Prostate gland (tissue), 2 donors: ENCODE measurements around the gene JAKMIP3. TPM values are rescaled to one million over a fixed set of nuclear protein-coding genes. Genes with fewer than 3 reads are reported as not detected.

Experiments
- DNase-seq: peaks from one replicate; pipeline ENCODE4 v3.0.0-alpha.2; 2019; ENCODE audit warnings: low spot score
- H3K27ac ChIP-seq, 2 donors: fragments of 200-600 bp; sonication (generic); 2 replicates each; pipeline ENCODE4 v1.5.1; 2017 to 2019
- H3K27me3 ChIP-seq: fragments of 200-600 bp; sonication (generic); replicated peaks from 2 replicates; pipeline ENCODE4 v1.5.1; 2019; ENCODE audit not compliant: insufficient read depth
- H3K36me3 ChIP-seq, 2 donors: fragments of 200-600 bp; sonication (generic); 1 replicate in 1 of 2; 2 replicates in 1 of 2; pipeline versions ENCODE4 v1.5.1 to v1.8.1; 2017 to 2019
- H3K4me1 ChIP-seq: fragments of 200-600 bp; sonication (generic); replicated peaks from 2 replicates; pipeline ENCODE4 v1.5.1; 2019
- H3K4me3 ChIP-seq, 2 donors: fragments of 200-600 bp; sonication (generic); 2 replicates each; pipeline ENCODE4 v1.5.1; 2017 to 2019
- H3K9me3 ChIP-seq: fragments of 200-600 bp; sonication (generic); 2 replicates; pipeline ENCODE4 v1.5.1; 2017
- POLR2A ChIP-seq: fragments of 450-650 bp; IDR thresholded peaks from one replicate; pipeline ENCODE4 v1.6.1; 2016; ENCODE audit warnings: antibody characterized with exemption, mild to moderate bottlenecking
- POLR2AphosphoS5 ChIP-seq: sonication (generic); formaldehyde crosslinking; IDR thresholded peaks from one replicate; pipeline ENCODE4 v1.6.1; 2017; ENCODE audit warnings: antibody characterized with exemption
- WGBS: methylation state at CpG from one replicate; pipeline ENCODE4 v1.1.5; 2018; 5-methylcytosine and 5-hydroxymethylcytosine counted together
- intact Hi-C: fragments of 100-400 bp; cut with DNase I; formaldehyde crosslinking; loops from one replicate; pipeline ENCODE4 v1.14.2; 2022
- total RNA-seq, 2 donors: library from RNA; depleted of rRNA; stranded (reverse); fragments of >200 nt; gene quantifications; one replicate each; pipeline ENCODE4 v1.1.0, GENCODE V29; 2016
- TF ChIP-seq, protein P1 (sequence below), 4 experiments: fragments of 200-600 bp in 2 of 4; fragments of 450-650 bp in 2 of 4; sonication (generic) in 2 of 4; IDR thresholded peaks; 1 replicate in 3 of 4; 2 replicates in 1 of 4; pipeline ENCODE4 v1.5.1; 2016 to 2019; ENCODE audit warnings: antibody characterized with exemption in 4 of 4, mild to moderate bottlenecking in 2 of 4, moderate library complexity in 2 of 4

The JAKMIP3 gene
- total RNA-seq, 2 donors from 2014 or later: 2.6 to 3.4 TPM

DNA sequence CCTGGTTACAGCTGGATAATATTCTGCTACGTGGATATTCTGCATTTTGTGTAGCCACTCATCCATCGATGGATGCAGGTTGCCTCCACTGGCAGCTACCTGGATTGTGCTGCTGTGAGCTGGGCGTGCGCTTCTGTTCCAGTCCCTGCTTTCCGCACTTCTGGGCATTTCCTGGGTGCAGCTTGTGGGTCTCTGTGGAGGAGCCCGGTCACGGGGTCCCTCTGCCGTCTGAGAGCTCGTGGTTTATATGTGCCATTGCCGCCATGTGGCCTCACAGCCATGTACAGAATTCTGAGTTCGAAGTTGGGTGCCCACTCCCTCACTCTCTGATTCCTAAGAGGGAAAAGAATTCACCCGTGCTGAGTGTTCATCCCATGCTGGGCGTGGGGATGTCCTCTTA lies 38.3 kb downstream of the JAKMIP3 start:
- intact Hi-C loops: no loop called here
- no peaks in the 10 kb centered on the region for H3K36me3 ChIP-seq
- H3K27me3 ChIP-seq: no peaks in the 10 kb centered on the region
- no peak for TF ChIP-seq POLR2AphosphoS5
- no peak for TF ChIP-seq POLR2A
- no peak overlapping the region for H3K4me3 ChIP-seq
- WGBS: 86% methylated on average over 13 of the region's 13 CpGs
- no peaks in the 10 kb centered on the region for H3K9me3 ChIP-seq
- DNase-seq: no peak
- H3K4me1 ChIP-seq: no peaks in the 10 kb centered on the region
- H3K27ac ChIP-seq: no peak overlapping the region

DNA sequence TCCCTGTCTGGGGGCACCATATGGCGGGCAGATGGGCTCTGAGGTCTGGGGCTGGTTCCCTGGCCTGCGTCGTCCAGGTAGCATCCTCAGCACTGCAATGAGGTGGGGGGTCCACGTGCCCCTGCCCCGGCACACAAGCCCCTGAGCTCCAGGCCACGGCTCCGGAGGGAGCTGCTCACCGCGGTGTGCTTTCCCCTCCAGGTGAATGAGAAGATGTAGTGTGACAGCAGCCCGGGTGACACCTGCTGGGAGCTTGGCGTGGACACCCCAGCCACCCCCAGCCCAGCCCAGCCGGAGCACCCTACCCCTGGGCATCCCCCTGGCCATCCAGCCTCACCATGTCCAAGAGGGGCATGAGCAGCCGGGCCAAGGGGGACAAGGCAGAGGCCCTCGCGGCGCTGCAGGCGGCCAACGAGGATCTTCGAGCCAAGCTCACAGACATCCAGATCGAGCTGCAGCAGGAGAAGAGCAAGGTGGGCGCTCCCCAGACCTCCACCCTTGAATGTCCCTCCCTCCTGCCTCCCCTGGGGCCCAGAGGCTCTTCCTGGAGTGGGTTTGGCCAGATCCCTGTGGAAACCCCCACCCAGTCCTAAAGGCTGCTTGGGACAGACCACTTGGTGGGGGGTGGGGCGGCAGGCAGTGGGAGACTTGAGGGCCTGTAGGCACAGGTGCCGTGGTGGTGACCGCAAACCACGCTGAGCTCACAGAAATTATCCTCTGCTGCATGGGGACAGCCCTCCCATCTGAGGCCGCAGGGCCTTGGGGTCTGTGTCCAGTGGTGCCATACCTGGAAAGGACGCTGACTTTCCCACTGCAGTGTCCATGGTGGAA lies 38.9 kb downstream of the JAKMIP3 start:
- intact Hi-C loops: no loop called here
- Histone ChIP-seq H3K9me3 (no peaks in the 10 kb centered on the region), H3K4me3 (no peak overlapping the region), H3K36me3 (no peaks in the 10 kb centered on the region), H3K4me1 (no peaks in the 10 kb centered on the region), H3K27ac (no peak overlapping the region), H3K27me3 (no peaks in the 10 kb centered on the region)
- DNase-seq: no peak
- WGBS: 88% methylated on average over 26 of the region's 27 CpGs
- TF ChIP-seq POLR2A (no peak), POLR2AphosphoS5 (no peak)
- TF ChIP-seq, protein P1, sequence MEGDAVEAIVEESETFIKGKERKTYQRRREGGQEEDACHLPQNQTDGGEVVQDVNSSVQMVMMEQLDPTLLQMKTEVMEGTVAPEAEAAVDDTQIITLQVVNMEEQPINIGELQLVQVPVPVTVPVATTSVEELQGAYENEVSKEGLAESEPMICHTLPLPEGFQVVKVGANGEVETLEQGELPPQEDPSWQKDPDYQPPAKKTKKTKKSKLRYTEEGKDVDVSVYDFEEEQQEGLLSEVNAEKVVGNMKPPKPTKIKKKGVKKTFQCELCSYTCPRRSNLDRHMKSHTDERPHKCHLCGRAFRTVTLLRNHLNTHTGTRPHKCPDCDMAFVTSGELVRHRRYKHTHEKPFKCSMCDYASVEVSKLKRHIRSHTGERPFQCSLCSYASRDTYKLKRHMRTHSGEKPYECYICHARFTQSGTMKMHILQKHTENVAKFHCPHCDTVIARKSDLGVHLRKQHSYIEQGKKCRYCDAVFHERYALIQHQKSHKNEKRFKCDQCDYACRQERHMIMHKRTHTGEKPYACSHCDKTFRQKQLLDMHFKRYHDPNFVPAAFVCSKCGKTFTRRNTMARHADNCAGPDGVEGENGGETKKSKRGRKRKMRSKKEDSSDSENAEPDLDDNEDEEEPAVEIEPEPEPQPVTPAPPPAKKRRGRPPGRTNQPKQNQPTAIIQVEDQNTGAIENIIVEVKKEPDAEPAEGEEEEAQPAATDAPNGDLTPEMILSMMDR (IDR thresholded peaks at IDR 0.05): no peak

DNA sequence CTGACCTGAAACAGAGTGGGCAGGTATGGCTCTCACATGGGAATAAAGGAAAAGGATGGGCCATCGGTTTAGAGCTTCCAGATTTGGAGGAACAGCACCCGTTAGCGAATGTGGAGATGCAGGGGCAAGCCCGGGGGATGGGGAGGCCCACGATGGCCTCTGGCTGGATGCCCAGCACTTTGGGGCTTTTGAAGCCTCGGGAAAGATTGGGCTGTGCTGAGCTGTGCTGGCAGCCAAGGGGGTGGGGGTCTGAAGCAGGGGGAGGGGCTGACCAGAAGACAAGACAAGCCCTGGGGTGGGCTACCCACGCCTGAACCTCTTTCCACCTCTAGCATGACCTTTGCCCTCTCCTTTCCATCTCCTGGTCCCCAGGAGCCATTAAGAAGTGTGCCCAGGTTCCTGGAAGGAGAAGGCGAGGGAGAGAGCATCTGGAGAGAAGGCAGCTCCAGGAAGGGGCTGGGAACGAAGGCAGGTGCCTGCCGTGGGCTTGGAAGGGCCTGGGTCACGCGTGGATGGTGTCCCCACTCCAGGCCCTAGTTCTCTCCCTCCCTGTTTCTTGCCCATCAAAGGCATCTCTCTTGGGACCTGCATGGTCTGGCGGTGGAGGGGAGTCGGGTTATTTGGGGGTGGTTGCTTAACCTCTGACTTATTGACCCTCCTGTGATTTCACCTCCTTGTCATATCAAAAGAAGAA lies 39.7 kb downstream of the JAKMIP3 start:
- Histone ChIP-seq H3K9me3 (no peaks in the 10 kb centered on the region), H3K4me1 (no peaks in the 10 kb centered on the region), H3K27ac (no peak overlapping the region), H3K4me3 (no peak overlapping the region), H3K36me3 (no peaks in the 10 kb centered on the region), H3K27me3 (no peaks in the 10 kb centered on the region)
- 80% methylated on average over 14 of the region's 14 CpGs for WGBS
- TF ChIP-seq, protein P1 (IDR thresholded peaks at IDR 0.05): no peak
- TF ChIP-seq POLR2AphosphoS5 (no peak), POLR2A (no peak)
- no peak for DNase-seq
- intact Hi-C loops: no loop called here

DNA sequence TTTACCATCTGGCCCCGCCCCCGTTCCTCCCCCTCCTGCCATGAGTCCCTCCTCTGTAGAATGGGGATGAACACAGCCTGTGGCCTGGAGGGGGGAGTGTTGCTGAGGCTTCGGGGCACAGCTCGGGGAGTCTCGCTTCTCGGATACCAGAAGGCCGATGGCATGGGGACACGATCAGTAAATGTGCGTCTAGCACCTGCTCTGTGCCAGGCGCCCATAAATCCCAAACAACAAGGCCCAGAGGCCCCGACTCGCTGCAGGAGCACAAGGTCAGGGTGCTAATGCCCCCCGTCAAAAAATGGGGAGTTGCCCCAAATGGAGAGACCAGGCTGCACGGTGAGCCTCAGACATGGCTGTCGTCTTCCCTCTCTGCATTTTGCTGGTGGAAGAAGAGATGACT lies 40.7 kb downstream of the JAKMIP3 start:
- WGBS: 83% methylated on average over 15 of the region's 15 CpGs
- Histone ChIP-seq H3K27me3 (no peaks in the 10 kb centered on the region), H3K36me3 (no peaks in the 10 kb centered on the region), H3K4me3 (no peak overlapping the region), H3K9me3 (no peaks in the 10 kb centered on the region), H3K4me1 (no peaks in the 10 kb centered on the region), H3K27ac (no peak overlapping the region)
- no peak for DNase-seq
- no peak for TF ChIP-seq POLR2A
- no peak for TF ChIP-seq POLR2AphosphoS5
- TF ChIP-seq, protein P1 (IDR thresholded peaks at IDR 0.05): no peak
- intact Hi-C loops: no loop called here

DNA sequence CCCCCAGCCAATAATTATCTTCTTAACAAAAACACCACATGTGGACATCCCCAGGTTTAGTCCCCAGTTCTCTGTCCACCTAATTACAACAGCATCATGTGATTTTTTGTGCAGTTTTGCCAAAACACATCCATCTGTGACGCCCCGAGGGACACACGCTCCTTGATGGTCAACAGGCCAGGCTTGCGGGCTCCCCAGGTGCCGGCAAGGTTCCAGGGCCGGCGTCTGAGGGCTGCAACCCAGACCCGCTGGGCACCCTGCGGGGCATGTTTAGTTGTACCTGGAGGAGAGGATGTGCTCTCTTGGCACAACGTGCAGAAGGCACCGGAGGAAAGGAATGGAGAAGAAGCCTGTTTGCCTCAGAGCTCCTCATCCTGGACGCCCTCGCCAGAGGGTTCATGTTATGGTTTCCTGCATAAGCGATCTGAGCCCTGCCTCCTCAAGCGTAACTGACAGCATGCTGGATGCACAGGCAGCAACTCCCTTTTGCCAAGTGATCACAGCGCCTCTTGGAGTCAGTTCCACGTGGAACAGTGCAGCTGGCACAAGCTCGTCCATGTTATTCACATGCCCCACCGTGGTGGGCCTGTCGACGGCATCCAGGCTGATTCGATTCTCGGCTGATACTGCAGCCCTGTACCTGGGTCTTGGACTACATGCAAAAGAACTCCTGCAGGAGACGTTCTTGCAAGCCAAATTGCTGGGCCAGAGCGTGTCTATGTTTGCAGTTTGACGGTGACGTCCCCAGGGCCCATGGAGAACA lies 41.6 kb downstream of the JAKMIP3 start:
- TF ChIP-seq, protein P1 (IDR thresholded peaks at IDR 0.05): no peak
- TF ChIP-seq POLR2AphosphoS5: no peak
- no peak for TF ChIP-seq POLR2A
- H3K4me3 ChIP-seq: no peak overlapping the region
- H3K27ac ChIP-seq: no peak overlapping the region
- 87% methylated on average over 26 of the region's 27 CpGs for WGBS
- no peaks in the 10 kb centered on the region for H3K9me3 ChIP-seq
- no peak for DNase-seq
- H3K27me3 ChIP-seq: no peaks in the 10 kb centered on the region
- no peaks in the 10 kb centered on the region for H3K4me1 ChIP-seq
- intact Hi-C loops: no loop called here
- no peaks in the 10 kb centered on the region for H3K36me3 ChIP-seq
